Rectal smooth muscle tissue (tissue), 1 donor: ENCODE results near the gene ANXA1.

Experiments
- H3K27ac ChIP-seq: one replicate; pipeline ENCODE4 v1.7.0; 2013; ENCODE audit warnings: low read depth, low read length, inconsistent platforms
- H3K27me3 ChIP-seq: one replicate; pipeline ENCODE4 v1.7.0; 2013; ENCODE audit warnings: low read length; ENCODE audit not compliant: control insufficient read depth, insufficient read depth
- H3K36me3 ChIP-seq: one replicate; pipeline ENCODE4 v1.7.0; 2013; ENCODE audit warnings: low read length; ENCODE audit not compliant: control insufficient read depth, insufficient read depth
- H3K4me1 ChIP-seq: one replicate; pipeline ENCODE4 v1.7.0; 2013; ENCODE audit warnings: low read length; ENCODE audit not compliant: control insufficient read depth, insufficient read depth
- H3K4me3 ChIP-seq: one replicate; pipeline ENCODE4 v1.7.0; 2013; ENCODE audit warnings: low read length
- H3K9ac ChIP-seq: one replicate; pipeline ENCODE4 v1.7.0; 2013; ENCODE audit warnings: low read length

The ANXA1 gene

DNA sequence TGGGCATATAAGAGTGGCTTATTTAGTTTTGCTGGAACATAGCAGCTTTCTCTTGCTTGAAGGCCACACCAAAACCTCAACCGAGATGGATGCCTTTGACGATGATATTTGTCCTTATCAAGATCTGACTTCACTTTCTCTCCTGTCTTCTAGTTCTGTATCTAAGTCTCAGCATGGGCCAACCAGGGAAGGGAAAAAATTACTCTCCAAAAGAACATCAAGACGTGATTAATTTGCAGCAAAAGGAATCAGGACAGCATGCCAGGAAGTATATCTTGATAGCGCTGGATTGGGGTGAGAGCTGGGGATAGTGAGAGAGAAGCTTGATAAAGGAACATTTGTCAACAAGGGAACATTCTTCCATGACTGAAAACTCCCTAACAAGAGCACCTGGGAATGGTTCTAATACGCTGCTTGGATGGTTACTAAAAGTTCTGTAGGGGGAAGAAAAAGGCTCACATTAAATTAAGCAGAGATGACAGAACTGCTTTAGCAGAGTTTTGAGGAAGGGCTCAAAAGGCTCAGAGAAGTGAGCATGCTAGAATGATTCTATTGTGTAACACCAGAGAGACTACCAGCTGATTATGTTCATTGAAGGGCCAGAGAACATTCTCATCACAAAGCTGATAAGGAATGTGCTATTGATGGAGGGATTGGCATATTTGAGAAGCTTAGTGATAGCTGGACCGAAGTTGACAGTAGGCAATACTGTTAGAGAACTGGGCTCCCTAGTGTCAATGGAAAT, 21.6 kb upstream of the ANXA1 start:
- Histone ChIP-seq H3K36me3 (no peaks in the 10 kb centered on the region), H3K9ac (no peak overlapping the region), H3K27ac (no peak overlapping the region), H3K27me3 (no peaks in the 10 kb centered on the region), H3K4me1 (no peaks in the 10 kb centered on the region), H3K4me3 (no peak overlapping the region)

DNA sequence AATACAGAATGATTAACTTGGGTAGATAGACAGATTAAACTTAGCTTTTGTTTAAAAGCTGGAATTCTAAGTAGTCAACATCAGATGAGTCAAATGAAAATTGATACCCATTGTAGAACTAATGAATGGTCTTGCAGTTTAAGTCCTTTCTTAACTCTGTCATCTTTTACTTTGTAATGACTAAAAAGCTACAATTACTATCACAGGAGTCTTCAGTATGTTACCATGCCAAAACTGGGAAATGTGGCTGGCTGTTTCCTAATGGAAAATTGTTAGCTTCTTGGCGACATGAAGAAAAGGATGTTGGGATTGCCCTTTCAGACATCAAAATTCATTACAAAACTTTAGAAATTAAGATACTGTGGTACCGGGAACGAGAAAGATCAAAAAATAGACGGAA, 20.2 kb upstream of the ANXA1 start:
- Histone ChIP-seq H3K4me3 (no peak overlapping the region), H3K4me1 (no peaks in the 10 kb centered on the region), H3K36me3 (no peaks in the 10 kb centered on the region), H3K27ac (peak overlapping the region; percentile 48), H3K9ac (no peak overlapping the region), H3K27me3 (no peaks in the 10 kb centered on the region)

DNA sequence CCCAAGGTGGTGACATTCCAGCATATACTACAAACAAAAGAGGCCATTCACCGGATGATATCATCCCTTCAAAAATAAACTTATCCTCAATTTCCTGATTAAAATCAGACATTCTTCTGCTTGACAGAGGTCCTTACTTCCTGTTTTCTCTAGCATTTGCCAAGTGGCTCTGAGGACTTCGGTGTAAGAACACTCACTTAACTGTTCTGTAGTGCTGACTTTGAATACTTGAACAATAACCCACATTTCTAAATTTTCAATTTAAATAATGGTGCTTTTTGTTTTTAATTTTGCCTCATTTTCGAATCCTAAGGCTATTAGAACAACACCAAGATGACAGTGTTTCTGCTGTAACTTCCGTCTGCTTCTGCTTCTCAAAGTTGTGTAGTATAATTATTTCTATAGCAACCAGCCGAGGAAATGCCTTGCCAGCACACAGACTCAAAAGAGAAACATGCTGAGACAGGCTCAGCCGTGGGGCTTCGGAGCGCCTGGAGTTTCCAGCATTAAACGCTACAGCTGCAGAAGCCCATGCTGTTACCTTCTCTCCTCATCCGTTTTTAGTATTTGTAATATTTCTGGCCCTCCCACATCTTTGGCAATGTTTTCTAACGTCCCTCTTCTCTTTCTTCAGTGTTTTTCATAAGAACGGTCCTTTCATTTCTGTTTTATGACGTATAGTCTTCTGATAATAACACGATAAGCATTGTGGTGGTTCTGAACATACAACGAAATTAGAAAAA, 19.5 kb upstream of the ANXA1 start:
- no peaks in the 10 kb centered on the region for H3K27me3 ChIP-seq
- peak overlapping the region; percentile 63 for H3K4me3 ChIP-seq
- peak overlapping the region; percentile 24 for H3K9ac ChIP-seq
- no peaks in the 10 kb centered on the region for H3K36me3 ChIP-seq
- H3K27ac ChIP-seq = peak overlapping the region; percentile 73
- no peaks in the 10 kb centered on the region for H3K4me1 ChIP-seq

DNA sequence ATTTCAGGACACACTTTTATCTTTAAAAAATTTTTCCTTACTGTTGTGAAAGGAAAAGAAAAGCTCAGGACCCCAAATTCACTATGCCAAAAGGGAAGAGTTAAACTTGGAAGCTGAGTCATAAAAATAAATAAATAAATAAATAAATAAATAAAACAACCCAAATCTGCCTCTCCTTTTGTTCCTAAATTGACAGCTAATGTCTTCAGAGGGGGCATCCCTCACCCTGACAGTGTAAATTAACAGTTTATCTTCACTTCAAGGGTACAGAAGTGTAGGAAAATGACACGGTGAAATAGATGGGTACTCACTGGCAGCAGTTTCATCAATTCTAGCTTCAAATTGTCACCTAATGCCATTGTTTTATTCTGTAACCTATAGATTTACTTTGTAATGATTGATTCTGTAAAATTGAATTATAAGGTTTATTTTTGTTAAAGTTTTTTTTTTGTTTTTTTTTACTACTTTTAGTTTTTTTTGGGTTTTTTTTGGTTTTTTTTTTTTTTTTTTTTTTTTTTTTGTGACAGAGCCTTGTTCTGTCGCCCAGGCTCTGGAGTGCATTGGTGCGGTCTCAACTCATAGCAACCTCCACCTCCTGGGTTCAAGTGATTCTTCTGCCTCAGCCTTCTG, 18.5 kb upstream of the ANXA1 start:
- H3K9ac ChIP-seq = no peak overlapping the region
- no peaks in the 10 kb centered on the region for H3K27me3 ChIP-seq
- no peaks in the 10 kb centered on the region for H3K4me1 ChIP-seq
- H3K4me3 ChIP-seq = peak overlapping the region; percentile 63
- no peaks in the 10 kb centered on the region for H3K36me3 ChIP-seq
- H3K27ac ChIP-seq = no peak overlapping the region

DNA sequence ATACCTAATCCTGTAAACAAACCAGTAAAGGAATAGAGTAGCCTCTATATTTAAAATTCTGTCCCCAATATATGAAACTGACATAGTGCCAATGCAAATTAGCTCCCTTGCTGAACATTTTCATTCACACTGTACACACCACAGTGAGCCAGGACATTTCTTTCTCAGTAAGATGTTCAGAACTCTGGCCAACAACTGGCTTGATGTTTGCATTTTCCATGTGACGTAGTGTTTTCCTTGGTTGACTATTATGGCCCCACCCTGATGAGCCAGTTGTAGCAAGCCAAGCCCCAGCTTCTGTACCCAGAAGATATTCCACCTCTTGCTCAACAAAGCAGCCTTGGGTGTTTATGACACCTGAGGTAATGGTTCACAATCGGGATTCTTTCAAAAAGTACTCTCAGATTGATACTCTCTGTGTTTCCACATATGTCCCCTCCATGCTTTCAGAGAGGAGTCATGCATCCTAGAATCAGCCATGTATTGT, 17.7 kb upstream of the ANXA1 start:
- Histone ChIP-seq H3K36me3 (no peaks in the 10 kb centered on the region), H3K4me1 (no peaks in the 10 kb centered on the region), H3K27me3 (no peaks in the 10 kb centered on the region), H3K9ac (no peak overlapping the region), H3K4me3 (no peak overlapping the region), H3K27ac (no peak overlapping the region)

DNA sequence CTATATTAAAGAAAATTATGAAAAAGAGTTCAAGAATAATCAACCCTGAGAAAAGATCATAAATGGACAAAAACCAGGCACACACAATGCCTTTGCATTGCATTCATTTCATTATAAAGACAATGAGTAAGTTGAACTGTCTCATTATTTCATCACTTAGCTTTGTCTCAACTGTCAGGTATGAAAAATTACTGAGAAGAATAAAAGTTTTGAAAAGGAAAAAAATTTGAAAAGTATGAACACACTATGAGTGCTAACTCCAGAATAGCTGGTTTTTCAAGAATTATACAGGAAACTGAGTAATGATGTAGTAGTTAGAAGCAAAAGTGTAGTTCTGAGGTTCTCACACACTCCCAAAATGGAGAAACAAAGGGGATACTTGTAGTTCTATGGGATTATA, 16.3 kb upstream of the ANXA1 start:
- Histone ChIP-seq H3K4me1 (no peaks in the 10 kb centered on the region), H3K27me3 (no peaks in the 10 kb centered on the region), H3K27ac (no peak overlapping the region), H3K9ac (no peak overlapping the region), H3K4me3 (no peak overlapping the region), H3K36me3 (no peaks in the 10 kb centered on the region)

DNA sequence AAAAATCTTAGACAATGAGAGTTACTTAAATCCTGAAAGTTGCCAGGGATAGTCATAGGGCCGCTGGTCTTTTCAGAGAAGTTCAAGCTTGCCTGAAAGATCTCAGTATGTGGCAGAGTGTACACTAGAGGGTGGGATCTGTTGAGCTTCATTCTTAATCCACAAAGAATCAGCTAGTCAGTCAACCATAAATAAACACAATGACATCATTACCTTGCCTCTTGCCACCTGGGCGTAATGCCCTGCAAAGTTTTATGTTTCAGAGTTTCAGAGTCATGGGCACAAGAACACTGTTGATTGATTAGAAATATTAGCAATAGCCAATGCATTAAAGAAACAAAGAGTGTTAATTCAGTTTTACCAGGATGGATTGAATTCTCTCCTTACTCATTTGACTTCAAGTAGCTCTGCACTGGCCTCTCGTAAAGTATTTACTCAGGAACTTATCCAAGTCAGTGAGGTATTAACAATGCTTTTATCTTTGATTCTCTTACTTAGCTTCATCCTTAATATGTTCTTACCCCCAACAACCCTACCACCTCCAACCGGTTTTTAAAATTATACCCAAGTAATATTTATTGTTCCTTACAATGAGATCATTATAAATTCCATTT, 14.3 kb upstream of the ANXA1 start:
- Histone ChIP-seq H3K36me3 (no peaks in the 10 kb centered on the region), H3K4me1 (no peaks in the 10 kb centered on the region), H3K9ac (no peak overlapping the region), H3K27ac (no peak overlapping the region), H3K27me3 (no peaks in the 10 kb centered on the region), H3K4me3 (no peak overlapping the region)

DNA sequence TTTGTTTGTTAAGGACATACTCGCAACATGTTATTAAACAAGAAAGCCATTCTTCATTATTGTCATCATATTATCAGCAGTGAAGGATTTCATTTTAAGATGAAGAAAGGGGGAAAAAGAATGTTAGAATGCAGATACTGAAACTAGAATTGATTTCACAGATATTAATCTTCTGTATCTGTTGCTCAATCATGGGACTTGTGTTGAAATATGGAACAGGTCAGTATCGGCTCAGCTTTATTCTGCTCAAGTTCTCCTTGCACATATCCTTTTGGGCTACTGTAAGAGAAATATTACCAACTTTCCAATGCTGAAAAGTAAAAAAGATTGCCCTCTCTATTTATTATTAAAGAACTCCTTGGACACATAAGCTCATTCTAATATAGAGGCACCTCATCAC, 13.8 kb upstream of the ANXA1 start:
- H3K27ac ChIP-seq = no peak overlapping the region
- no peaks in the 10 kb centered on the region for H3K36me3 ChIP-seq
- H3K27me3 ChIP-seq = no peaks in the 10 kb centered on the region
- H3K4me3 ChIP-seq = no peak overlapping the region
- H3K9ac ChIP-seq = no peak overlapping the region
- H3K4me1 ChIP-seq = no peaks in the 10 kb centered on the region

DNA sequence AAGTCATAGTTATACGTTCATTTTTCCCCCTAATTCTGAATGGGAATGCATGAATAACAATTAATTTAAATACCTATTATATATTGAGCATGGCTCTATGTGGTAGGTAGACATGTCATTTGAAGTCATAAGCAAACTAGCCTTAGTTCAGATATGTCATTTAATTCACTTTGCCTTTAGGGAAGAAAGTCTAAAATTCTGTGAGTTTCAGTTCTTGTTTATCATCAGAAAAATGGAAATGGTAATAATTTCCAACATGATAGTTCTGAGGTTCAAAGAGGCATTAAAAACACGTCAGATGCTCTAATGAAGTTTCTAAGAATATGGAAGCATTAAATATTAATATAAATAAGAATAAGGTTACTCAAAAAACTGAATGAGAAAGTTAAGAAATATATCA, 13.1 kb upstream of the ANXA1 start:
- H3K36me3 ChIP-seq = no peaks in the 10 kb centered on the region
- no peak overlapping the region for H3K27ac ChIP-seq
- no peaks in the 10 kb centered on the region for H3K4me1 ChIP-seq
- no peak overlapping the region for H3K4me3 ChIP-seq
- H3K9ac ChIP-seq = no peak overlapping the region
- H3K27me3 ChIP-seq = no peaks in the 10 kb centered on the region

DNA sequence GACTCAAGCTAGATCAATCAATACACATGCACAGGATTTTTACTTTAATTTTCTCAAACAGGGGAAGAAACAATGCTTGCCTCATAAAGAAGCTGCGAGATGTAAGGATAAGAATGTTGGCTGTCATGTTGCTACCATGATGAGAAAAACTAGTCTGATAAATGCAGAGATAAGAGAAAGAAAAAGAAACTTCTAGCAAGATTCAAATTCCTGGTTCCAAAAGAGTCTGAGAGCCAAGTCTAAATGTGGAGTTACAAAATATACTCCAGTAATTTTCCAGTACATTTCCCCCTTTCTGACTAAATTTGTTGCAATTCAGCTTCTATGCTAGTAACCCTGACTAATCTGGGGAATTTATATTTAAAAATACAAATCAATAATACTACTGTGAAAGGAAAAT, 10.4 kb upstream of the ANXA1 start:
- H3K4me3 ChIP-seq = no peak overlapping the region
- H3K4me1 ChIP-seq = no peaks in the 10 kb centered on the region
- H3K9ac ChIP-seq = no peak overlapping the region
- no peaks in the 10 kb centered on the region for H3K27me3 ChIP-seq
- H3K27ac ChIP-seq = no peak overlapping the region
- H3K36me3 ChIP-seq = no peaks in the 10 kb centered on the region

DNA sequence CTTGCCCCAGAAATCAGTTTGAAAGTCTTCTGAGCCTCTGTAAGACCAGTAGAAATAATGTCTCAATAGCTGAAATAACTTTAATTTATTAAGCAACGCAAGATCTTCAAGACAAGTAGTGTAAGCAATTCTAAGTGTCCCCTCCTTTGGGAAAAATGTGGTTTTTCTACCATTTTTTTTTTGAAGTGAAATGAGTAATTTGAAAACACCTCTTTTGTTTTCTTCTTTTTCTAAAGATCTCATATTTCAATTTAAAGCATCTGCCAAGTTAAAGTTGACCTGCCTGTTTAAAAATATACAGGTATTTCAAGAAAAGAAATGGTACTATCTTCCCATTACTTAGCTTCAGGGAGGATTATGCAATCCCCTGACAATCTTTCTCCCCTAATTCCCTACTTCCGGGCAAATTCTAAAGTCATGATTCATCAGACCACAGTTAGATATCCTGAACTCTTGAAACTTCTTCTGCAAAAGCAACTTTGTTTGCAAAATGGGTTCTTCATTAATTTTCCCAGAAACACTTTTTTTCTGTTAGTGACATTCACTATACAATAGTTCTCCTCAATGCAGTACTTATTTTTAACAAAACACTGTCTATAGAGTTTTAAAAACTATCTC, 7.8 kb upstream of the ANXA1 start:
- no peak overlapping the region for H3K4me3 ChIP-seq
- no peak overlapping the region for H3K27ac ChIP-seq
- no peaks in the 10 kb centered on the region for H3K27me3 ChIP-seq
- peaks cover 9% of the 10 kb centered on the region for H3K4me1 ChIP-seq
- no peaks in the 10 kb centered on the region for H3K36me3 ChIP-seq
- no peak overlapping the region for H3K9ac ChIP-seq
